ENCODE data around the gene GCK. TPM values are rescaled to one million over a fixed set of nuclear protein-coding genes. Genes with fewer than 3 reads are reported as not detected.

Gene GCK
- total RNA-seq, 1 donor from 2014 or later = not detected

GRCh38 chr7:44151956-44152355, 37.3 kb downstream of the GCK start:
- Mint-ChIP-seq H3K4me1 (ENCODE audit: unreplicated experiment) (no peaks in the 10 kb centered on the region), H3K36me3 (ENCODE audit: unreplicated experiment) (no peaks in the 10 kb centered on the region), H3K27ac (ENCODE audit: unreplicated experiment) (no peak overlapping the region), H3K9me3 (ENCODE audit: unreplicated experiment) (no peaks in the 10 kb centered on the region), H3K27me3 (ENCODE audit: unreplicated experiment) (no peaks in the 10 kb centered on the region), H3K4me3 (ENCODE audit: unreplicated experiment) (no peak overlapping the region)
- TF ChIP-seq, protein P1, sequence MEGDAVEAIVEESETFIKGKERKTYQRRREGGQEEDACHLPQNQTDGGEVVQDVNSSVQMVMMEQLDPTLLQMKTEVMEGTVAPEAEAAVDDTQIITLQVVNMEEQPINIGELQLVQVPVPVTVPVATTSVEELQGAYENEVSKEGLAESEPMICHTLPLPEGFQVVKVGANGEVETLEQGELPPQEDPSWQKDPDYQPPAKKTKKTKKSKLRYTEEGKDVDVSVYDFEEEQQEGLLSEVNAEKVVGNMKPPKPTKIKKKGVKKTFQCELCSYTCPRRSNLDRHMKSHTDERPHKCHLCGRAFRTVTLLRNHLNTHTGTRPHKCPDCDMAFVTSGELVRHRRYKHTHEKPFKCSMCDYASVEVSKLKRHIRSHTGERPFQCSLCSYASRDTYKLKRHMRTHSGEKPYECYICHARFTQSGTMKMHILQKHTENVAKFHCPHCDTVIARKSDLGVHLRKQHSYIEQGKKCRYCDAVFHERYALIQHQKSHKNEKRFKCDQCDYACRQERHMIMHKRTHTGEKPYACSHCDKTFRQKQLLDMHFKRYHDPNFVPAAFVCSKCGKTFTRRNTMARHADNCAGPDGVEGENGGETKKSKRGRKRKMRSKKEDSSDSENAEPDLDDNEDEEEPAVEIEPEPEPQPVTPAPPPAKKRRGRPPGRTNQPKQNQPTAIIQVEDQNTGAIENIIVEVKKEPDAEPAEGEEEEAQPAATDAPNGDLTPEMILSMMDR (IDR thresholded peaks at IDR 0.05) = no peak
- no peak for DNase-seq (ENCODE audit: extremely low spot score, unreplicated experiment)

GRCh38 chr7:44150966-44151941, 38.0 kb downstream of the GCK start:
- TF ChIP-seq, protein P1 (IDR thresholded peaks at IDR 0.05) = no peak
- DNase-seq (ENCODE audit: extremely low spot score, unreplicated experiment) = no peak
- Mint-ChIP-seq H3K4me3 (ENCODE audit: unreplicated experiment) (no peak overlapping the region), H3K9me3 (ENCODE audit: unreplicated experiment) (no peaks in the 10 kb centered on the region), H3K27me3 (ENCODE audit: unreplicated experiment) (no peaks in the 10 kb centered on the region), H3K36me3 (ENCODE audit: unreplicated experiment) (no peaks in the 10 kb centered on the region), H3K27ac (ENCODE audit: unreplicated experiment) (no peak overlapping the region), H3K4me1 (ENCODE audit: unreplicated experiment) (no peaks in the 10 kb centered on the region)

- DNase-seq (ENCODE audit: extremely low spot score, unreplicated experiment) = no peak
- Mint-ChIP-seq H3K4me3 (ENCODE audit: unreplicated experiment) (no peak overlapping the region), H3K36me3 (ENCODE audit: unreplicated experiment) (no peaks in the 10 kb centered on the region), H3K27ac (ENCODE audit: unreplicated experiment) (no peak overlapping the region), H3K27me3 (ENCODE audit: unreplicated experiment) (no peaks in the 10 kb centered on the region), H3K4me1 (ENCODE audit: unreplicated experiment) (peaks cover 3% of the 10 kb centered on the region), H3K9me3 (ENCODE audit: unreplicated experiment) (no peaks in the 10 kb centered on the region)
- TF ChIP-seq, protein P1 (IDR thresholded peaks at IDR 0.05) = no peak
Measured at GRCh38 chr7:44150466-44150832, 38.8 kb downstream of the GCK start.

DNA sequence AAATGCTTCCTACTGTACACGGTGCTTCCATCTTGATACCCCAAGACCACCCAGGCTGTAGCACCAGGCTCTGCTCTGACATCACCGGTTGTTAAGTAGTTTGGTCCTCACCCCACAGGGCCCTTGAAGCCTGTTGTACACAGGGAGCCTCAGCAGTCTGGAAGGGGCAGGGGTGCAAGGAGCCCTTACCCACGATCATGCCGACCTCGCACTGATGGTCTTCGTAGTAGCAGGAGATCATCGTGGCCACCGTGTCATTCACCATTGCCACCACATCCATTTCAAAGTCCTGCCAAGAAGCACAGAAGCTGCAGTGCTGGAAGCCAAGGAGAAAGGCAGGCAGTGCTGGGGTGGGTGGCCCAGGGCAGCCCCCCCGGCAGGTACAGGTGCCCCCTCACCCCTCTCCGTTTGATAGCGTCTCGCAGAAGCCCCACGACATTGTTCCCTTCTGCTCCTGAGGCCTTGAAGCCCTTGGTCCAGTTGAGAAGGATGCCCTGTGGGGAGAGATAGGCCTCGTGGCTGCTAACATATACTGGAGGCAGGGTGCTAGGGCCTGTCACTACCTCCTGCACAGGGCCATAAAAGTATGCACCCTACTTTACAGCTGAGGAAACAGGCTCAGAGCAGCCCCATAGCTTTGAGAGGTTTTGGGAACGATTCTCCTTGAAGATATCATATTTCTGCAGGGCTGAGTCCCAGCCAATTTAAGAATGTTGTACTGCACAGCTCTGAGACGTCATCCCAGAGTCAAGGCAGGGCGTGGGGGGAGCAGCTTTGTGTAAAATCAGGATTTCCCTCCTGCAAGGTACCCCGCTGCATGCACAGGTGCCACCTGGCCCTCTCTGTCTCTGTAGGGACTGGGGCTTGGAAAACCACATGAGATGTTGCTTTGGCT, 39.4 kb downstream of the GCK start:
- peaks cover 4% of the 10 kb centered on the region for H3K27me3 Mint-ChIP-seq (ENCODE audit: unreplicated experiment)
- H3K27ac Mint-ChIP-seq (ENCODE audit: unreplicated experiment) = no peak overlapping the region
- peaks cover 3% of the 10 kb centered on the region for H3K4me1 Mint-ChIP-seq (ENCODE audit: unreplicated experiment)
- no peak for DNase-seq (ENCODE audit: extremely low spot score, unreplicated experiment)
- H3K9me3 Mint-ChIP-seq (ENCODE audit: unreplicated experiment) = no peaks in the 10 kb centered on the region
- TF ChIP-seq, protein P1 (IDR thresholded peaks at IDR 0.05) = no peak
- no peak overlapping the region for H3K4me3 Mint-ChIP-seq (ENCODE audit: unreplicated experiment)
- no peaks in the 10 kb centered on the region for H3K36me3 Mint-ChIP-seq (ENCODE audit: unreplicated experiment)
